MM.1S (cell line): ENCODE data around the gene EYA2.

Experiments
- CTCF ChIP-seq: fragments of 300-600 bp; sonication (generic); IDR thresholded peaks from 2 replicates; pipeline ENCODE4 v1.5.1; 2016; ENCODE audit warnings: antibody characterized with exemption, low read length, mixed read lengths
- EZH2 ChIP-seq: fragments of 300-600 bp; sonication (generic); optimal IDR thresholded peaks from 2 replicates; pipeline ENCODE3; 2017; ENCODE audit warnings: low read depth, mild to moderate bottlenecking, antibody characterized with exemption, low read length, mixed read lengths

- TF ChIP-seq CTCF (no peak), EZH2 (no peak)
Observed at GRCh38 chr20:46937533-46938226, 43.0 kb downstream of the EYA2 start.
